Measurements from ENCODE around the gene CTNNBIP1. TPM values are rescaled to one million over a fixed set of nuclear protein-coding genes. Genes with fewer than 3 reads are reported as not detected.

The CTNNBIP1 gene
- total and polyA plus RNA-seq, 2 donors (not counting 3 experiments of a cell fraction or from before 2014, with no cell fraction given): 26.6 to 31.7 TPM

DNA sequence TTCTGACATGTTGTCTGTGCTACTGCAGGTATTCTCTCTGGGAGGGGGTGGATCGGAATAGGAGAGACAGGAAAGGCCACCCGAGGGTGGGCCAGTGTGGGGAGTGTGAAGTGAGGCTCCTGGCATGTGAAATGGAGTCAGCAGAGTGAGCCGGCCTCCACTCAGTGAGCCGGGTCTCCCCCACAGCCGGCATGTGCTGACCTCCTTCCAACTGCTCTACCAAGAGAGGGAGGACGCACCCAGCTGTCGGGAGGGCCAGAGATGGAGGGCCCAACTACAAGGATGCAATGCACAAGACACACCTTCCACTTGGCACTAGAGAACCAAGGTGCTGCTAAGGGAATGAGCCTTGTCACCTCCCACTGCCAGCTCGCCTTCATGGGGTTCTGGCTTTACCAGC, 58.1 kb downstream of the CTNNBIP1 start:
- no peaks in the 10 kb centered on the region for H3K36me3 ChIP-seq (ENCODE audit: control insufficient read depth in 2 of 2, extremely low read depth in 1 of 2, insufficient read depth in 2 of 2, low read length in 2 of 2)
- ChIA-PET CTCF (interaction anchor here (0.8 to 0.9 kb wide), 2 partner anchors 10 kb away, joined by 3 to 4 read pairs; no protein-coding TSS in a partner anchor), POLR2A (no interaction called here)
- H3K4me2 ChIP-seq (ENCODE audit: insufficient read depth, low read length): no peak overlapping the region
- no peaks in the 10 kb centered on the region for H3K79me2 ChIP-seq (ENCODE audit: control insufficient read depth, insufficient read depth, low read length)
- intact Hi-C loops (cut with micrococcal nuclease) (no loop called here), dilution Hi-C loops (cut with MboI; ENCODE audit: extremely low pct_ligation_motif_present, low sequenced_read_pairs) (no loop called here)
- no peak for DNase-seq (ENCODE audit: low read depth, low spot score)
- no peak overlapping the region for H3K9ac ChIP-seq (replicated peaks; ENCODE audit: extremely low read depth, insufficient read depth, low read length)
- H4K20me1 ChIP-seq (replicated peaks; ENCODE audit: control insufficient read depth, extremely low read depth, insufficient read depth, low read length): no peaks in the 10 kb centered on the region
- no peak overlapping the region for H3K27ac ChIP-seq (ENCODE audit: insufficient read depth, low read depth, low read length)
- no peak for FAIRE-seq
- TF ChIP-seq GATA2 (IDR thresholded peaks at IDR 0.05; ENCODE audit: insufficient read depth, insufficient read length, low read depth, low read length) (no peak), POLR2A (IDR thresholded peaks at IDR 0.05; ENCODE audit: low read depth, low read length) (no peak), POLR2AphosphoS5 (IDR thresholded peaks at IDR 0.05; ENCODE audit: insufficient read depth, low read depth, low read length) (no peak), FOS (IDR thresholded peaks at IDR 0.05; ENCODE audit: borderline replicate concordance, insufficient read depth, low read length) (no peak), EZH2 (IDR thresholded peaks at IDR 0.05; ENCODE audit: borderline replicate concordance, low read depth, low read length, severe bottlenecking) (no peak), MYC (IDR thresholded peaks at IDR 0.05; ENCODE audit: low read depth, low read length) (no peak)
- TF ChIP-seq, protein P1, sequence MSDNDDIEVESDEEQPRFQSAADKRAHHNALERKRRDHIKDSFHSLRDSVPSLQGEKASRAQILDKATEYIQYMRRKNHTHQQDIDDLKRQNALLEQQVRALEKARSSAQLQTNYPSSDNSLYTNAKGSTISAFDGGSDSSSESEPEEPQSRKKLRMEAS (IDR thresholded peaks at IDR 0.05; ENCODE audit: insufficient read depth, insufficient read length): no peak
- no peaks in the 10 kb centered on the region for H3K9me3 ChIP-seq (replicated peaks; ENCODE audit: control insufficient read depth, insufficient read depth, low read length)
- H3K4me3 ChIP-seq (replicated peaks in 1 of 3; ENCODE audit: insufficient read depth in 1 of 3, low read depth in 1 of 3, low read length in 3 of 3): no peak overlapping the region
- no peaks in the 10 kb centered on the region for H3K4me1 ChIP-seq (ENCODE audit: control insufficient read depth, extremely low read depth, insufficient read depth, low read length)
- H3K9me1 ChIP-seq (replicated peaks; ENCODE audit: control insufficient read depth, extremely low read depth, insufficient read depth, low read length): no peaks in the 10 kb centered on the region
- BruUV-seq (replicated peaks): no TSS peak
- no peaks in the 10 kb centered on the region for H3K27me3 ChIP-seq (ENCODE audit: control insufficient read depth in 2 of 2, insufficient read depth in 2 of 2, low read length in 2 of 2)
- no peak overlapping the region for H2AFZ ChIP-seq (ENCODE audit: low read depth, low read length)

GRCh38 chr1:9850442-9851162, 59.5 kb downstream of the CTNNBIP1 start:
- Histone ChIP-seq H3K4me1 (ENCODE audit: control insufficient read depth, extremely low read depth, insufficient read depth, low read length) (no peaks in the 10 kb centered on the region), H3K9ac (replicated peaks; ENCODE audit: extremely low read depth, insufficient read depth, low read length) (no peak overlapping the region), H2AFZ (ENCODE audit: low read depth, low read length) (no peak overlapping the region), H3K9me3 (replicated peaks; ENCODE audit: control insufficient read depth, insufficient read depth, low read length) (no peaks in the 10 kb centered on the region), H3K27ac (ENCODE audit: insufficient read depth, low read depth, low read length) (no peak overlapping the region), H3K4me2 (ENCODE audit: insufficient read depth, low read length) (no peak overlapping the region), H3K4me3 (replicated peaks in 1 of 3; ENCODE audit: insufficient read depth in 1 of 3, low read depth in 1 of 3, low read length in 3 of 3) (no peak overlapping the region), H3K27me3 (ENCODE audit: control insufficient read depth in 2 of 2, insufficient read depth in 2 of 2, low read length in 2 of 2) (no peaks in the 10 kb centered on the region), H4K20me1 (replicated peaks; ENCODE audit: control insufficient read depth, extremely low read depth, insufficient read depth, low read length) (no peaks in the 10 kb centered on the region), H3K79me2 (ENCODE audit: control insufficient read depth, insufficient read depth, low read length) (no peaks in the 10 kb centered on the region), H3K9me1 (replicated peaks; ENCODE audit: control insufficient read depth, extremely low read depth, insufficient read depth, low read length) (no peaks in the 10 kb centered on the region), H3K36me3 (ENCODE audit: control insufficient read depth in 2 of 2, extremely low read depth in 1 of 2, insufficient read depth in 2 of 2, low read length in 2 of 2) (no peaks in the 10 kb centered on the region)
- no peak for TF ChIP-seq MYC (IDR thresholded peaks at IDR 0.05; ENCODE audit: low read depth, low read length)
- no peak for TF ChIP-seq CTCF (IDR thresholded peaks at IDR 0.05; ENCODE audit: extremely low read depth in 1 of 2, insufficient read depth in 1 of 2, low read depth in 1 of 2, low read length in 2 of 2)
- no peak for FAIRE-seq
- intact Hi-C loops (cut with micrococcal nuclease): no loop called here
- CTCF ChIA-PET: interaction anchor here (1.4 kb wide), 2 partner anchors 9 to 14 kb away, joined by 4 to 6 read pairs; no protein-coding TSS in a partner anchor
- POLR2A ChIA-PET: no interaction called here
- BruUV-seq (replicated peaks): no TSS peak
- dilution Hi-C loops (cut with MboI; ENCODE audit: extremely low pct_ligation_motif_present, low sequenced_read_pairs): no loop called here
- no peak for DNase-seq (ENCODE audit: low read depth, low spot score)
